Measurements from ENCODE around the gene HOXC6. TPM values are rescaled to one million over a fixed set of nuclear protein-coding genes. Genes with fewer than 3 reads are reported as not detected.
A peak's percentile ranks its signal among the peaks of the same experiment; 100 is the strongest.

The HOXC6 gene
- total RNA-seq, 5 donors from 2014 or later (not counting 1 experiment from before 2014, with no cell fraction given) = not detected

GRCh38 chr12:54020591-54021405, 7.4 kb upstream of the HOXC6 start:
- no peak overlapping the region for H3K4me3 ChIP-seq (ENCODE audit: control insufficient read depth in 1 of 2, extremely low read depth in 1 of 2, low read length in 1 of 2)
- peaks cover 57 to 81% of the 10 kb centered on the region in 2 donors for H3K27me3 Mint-ChIP-seq
- peaks cover 12 to 24% (median 16%) of the 10 kb centered on the region in 3 donors for H3K4me1 Mint-ChIP-seq
- no peaks in the 10 kb centered on the region for H3K36me3 Mint-ChIP-seq
- H3K27me3 ChIP-seq (replicated peaks in 1 of 2; ENCODE audit: control insufficient read depth in 2 of 2, extremely low read depth in 1 of 2, insufficient read depth in 2 of 2, low read length in 1 of 2) = peaks cover 14 to 87% of the 10 kb centered on the region in 2 experiments
- POLR2A ChIA-PET = no interaction called here
- peaks cover 5 to 29% of the 10 kb centered on the region in 2 experiments for H3K4me1 ChIP-seq (ENCODE audit: control insufficient read depth in 1 of 2, extremely low read depth in 1 of 2, insufficient read depth in 2 of 2, low read length in 2 of 2)
- no peaks in the 10 kb centered on the region for H3K9me3 ChIP-seq
- CTCF ChIA-PET = no interaction called here
- H3K27ac ChIP-seq (ENCODE audit: low read length) = no peak overlapping the region
- no peaks in the 10 kb centered on the region for H3K9me3 Mint-ChIP-seq
- H3K4me3 Mint-ChIP-seq = no peak overlapping the region
- no peaks in the 10 kb centered on the region for H3K36me3 ChIP-seq (ENCODE audit: control insufficient read depth in 2 of 2, extremely low read depth in 1 of 2, insufficient read depth in 1 of 2, low read length in 1 of 2)
- 72% methylated on average over 16 of the region's 23 CpGs for WGBS (ENCODE audit: insufficient coverage)
- DNase-seq = no peak
- no peak overlapping the region for H3K27ac Mint-ChIP-seq
- ATAC-seq (replicated peaks in 1 of 4) = no peak

- Histone ChIP-seq H3K27me3 (replicated peaks in 1 of 2; ENCODE audit: control insufficient read depth in 2 of 2, extremely low read depth in 1 of 2, insufficient read depth in 2 of 2, low read length in 1 of 2) (peaks cover 17 to 85% of the 10 kb centered on the region in 2 experiments), H3K4me1 (ENCODE audit: control insufficient read depth in 1 of 2, extremely low read depth in 1 of 2, insufficient read depth in 2 of 2, low read length in 2 of 2) (peaks cover 5 to 25% of the 10 kb centered on the region in 2 experiments), H3K27ac (ENCODE audit: low read length) (no peak overlapping the region), H3K4me3 (ENCODE audit: control insufficient read depth in 1 of 2, extremely low read depth in 1 of 2, low read length in 1 of 2) (no peak overlapping the region), H3K36me3 (ENCODE audit: control insufficient read depth in 2 of 2, extremely low read depth in 1 of 2, insufficient read depth in 1 of 2, low read length in 1 of 2) (no peaks in the 10 kb centered on the region), H3K9me3 (no peaks in the 10 kb centered on the region)
- no peaks in the 10 kb centered on the region for H3K9me3 Mint-ChIP-seq
- no peak for DNase-seq
- no peak for ATAC-seq (replicated peaks in 1 of 4)
- peaks cover 13 to 25% (median 16%) of the 10 kb centered on the region in 3 donors for H3K4me1 Mint-ChIP-seq
- 45% methylated on average over 5 of the region's 16 CpGs for WGBS (ENCODE audit: insufficient coverage)
- ChIA-PET POLR2A (no interaction called here), CTCF (interaction anchor here (0.5 to 0.6 kb wide), 2 partner anchors 13 to 188 kb away, joined by 5 to 6 read pairs; partner anchors contain the start of gene HOXC8 (in 1 of the 2))
- peaks cover 62 to 82% of the 10 kb centered on the region in 2 donors for H3K27me3 Mint-ChIP-seq
- H3K36me3 Mint-ChIP-seq = no peaks in the 10 kb centered on the region
- H3K4me3 Mint-ChIP-seq = no peak overlapping the region
- H3K27ac Mint-ChIP-seq = no peak overlapping the region
Observed at GRCh38 chr12:54021432-54022013, 6.7 kb upstream of the HOXC6 start.

- H3K9me3 Mint-ChIP-seq = no peaks in the 10 kb centered on the region
- H3K27ac Mint-ChIP-seq = peak overlapping the region in 1 of 2 donors; percentile 13
Observed at GRCh38 chr12:54022960-54023884, 5.0 kb upstream of the HOXC6 start.

GRCh38 chr12:54024127-54024526, 4.1 kb upstream of the HOXC6 start:
- no peaks in the 10 kb centered on the region for H3K36me3 Mint-ChIP-seq
- ChIA-PET CTCF (interaction anchor here in 1 of 2 donors (1.0 to 1.4 kb wide), 3 partner anchors 12 to 167 kb away, joined by 3 to 5 read pairs (median 4); partner anchors contain the start of gene HOXC8), POLR2A (no interaction called here)
- H3K4me3 ChIP-seq (ENCODE audit: control insufficient read depth in 1 of 2, extremely low read depth in 1 of 2, low read length in 1 of 2) = no peak overlapping the region
- ATAC-seq (replicated peaks in 1 of 4) (no peak), DNase-seq (no peak)
- H3K27me3 ChIP-seq (replicated peaks in 1 of 2; ENCODE audit: control insufficient read depth in 2 of 2, extremely low read depth in 1 of 2, insufficient read depth in 2 of 2, low read length in 1 of 2) = peaks cover 27 to 84% of the 10 kb centered on the region in 2 experiments
- H3K27me3 Mint-ChIP-seq = peaks cover 77 to 87% of the 10 kb centered on the region in 2 donors
- no peaks in the 10 kb centered on the region for H3K9me3 Mint-ChIP-seq
- no peak overlapping the region for H3K27ac Mint-ChIP-seq
- no peaks in the 10 kb centered on the region for H3K36me3 ChIP-seq (ENCODE audit: control insufficient read depth in 2 of 2, extremely low read depth in 1 of 2, insufficient read depth in 1 of 2, low read length in 1 of 2)
- H3K4me1 ChIP-seq (ENCODE audit: control insufficient read depth in 1 of 2, extremely low read depth in 1 of 2, insufficient read depth in 2 of 2, low read length in 2 of 2) = peaks cover 0 to 16% of the 10 kb centered on the region in 2 experiments
- no peak overlapping the region for H3K27ac ChIP-seq (ENCODE audit: low read length)
- H3K4me3 Mint-ChIP-seq = no peak overlapping the region
- H3K9me3 ChIP-seq = no peaks in the 10 kb centered on the region
- 39% methylated on average over 11 of the region's 17 CpGs for WGBS (ENCODE audit: insufficient coverage)
- peaks cover 12 to 26% (median 13%) of the 10 kb centered on the region in 3 donors for H3K4me1 Mint-ChIP-seq

More at GRCh38 chr12:54022960-54023884, 5.0 kb upstream of the HOXC6 start:
- Histone ChIP-seq H3K9me3 (no peaks in the 10 kb centered on the region), H3K27me3 (replicated peaks in 1 of 2; ENCODE audit: control insufficient read depth in 2 of 2, extremely low read depth in 1 of 2, insufficient read depth in 2 of 2, low read length in 1 of 2) (peaks cover 21 to 84% of the 10 kb centered on the region in 2 experiments), H3K4me1 (ENCODE audit: control insufficient read depth in 1 of 2, extremely low read depth in 1 of 2, insufficient read depth in 2 of 2, low read length in 2 of 2) (peaks cover 3 to 15% of the 10 kb centered on the region in 2 experiments), H3K4me3 (ENCODE audit: control insufficient read depth in 1 of 2, extremely low read depth in 1 of 2, low read length in 1 of 2) (no peak overlapping the region), H3K36me3 (ENCODE audit: control insufficient read depth in 2 of 2, extremely low read depth in 1 of 2, insufficient read depth in 1 of 2, low read length in 1 of 2) (no peaks in the 10 kb centered on the region), H3K27ac (ENCODE audit: low read length) (no peak overlapping the region)
- Mint-ChIP-seq H3K4me1 (peaks cover 8 to 23% (median 11%) of the 10 kb centered on the region in 3 donors), H3K27me3 (peaks cover 68 to 87% of the 10 kb centered on the region in 2 donors), H3K4me3 (no peak overlapping the region), H3K36me3 (no peaks in the 10 kb centered on the region)
- ATAC-seq (replicated peaks in 1 of 4) (no peak), DNase-seq (no peak)
- POLR2A ChIA-PET = no interaction called here
- CTCF ChIA-PET = interaction anchor here in 1 of 2 donors (0.9 to 1.4 kb wide), 5 partner anchors 13 to 192 kb away, joined by 3 to 5 read pairs (median 4); partner anchors contain the start of gene HOXC8
- 46% methylated on average over 3 of the region's 8 CpGs for WGBS (ENCODE audit: insufficient coverage)

- no peak overlapping the region for H3K27ac ChIP-seq (ENCODE audit: low read length)
- H3K36me3 Mint-ChIP-seq = no peaks in the 10 kb centered on the region
- ATAC-seq (replicated peaks in 1 of 4) (no peak), DNase-seq (no peak)
- no peak overlapping the region for H3K4me3 Mint-ChIP-seq
- peaks cover 14 to 27% (median 15%) of the 10 kb centered on the region in 3 donors for H3K4me1 Mint-ChIP-seq
- no peak overlapping the region for H3K4me3 ChIP-seq (ENCODE audit: control insufficient read depth in 1 of 2, extremely low read depth in 1 of 2, low read length in 1 of 2)
- no peak overlapping the region for H3K27ac Mint-ChIP-seq
- H3K9me3 ChIP-seq = no peaks in the 10 kb centered on the region
- H3K36me3 ChIP-seq (ENCODE audit: control insufficient read depth in 2 of 2, extremely low read depth in 1 of 2, insufficient read depth in 1 of 2, low read length in 1 of 2) = no peaks in the 10 kb centered on the region
- ChIA-PET CTCF (interaction anchor here in 1 of 2 donors (0.6 kb wide), 1 partner anchor 14 kb away, joined by 3 read pairs; no protein-coding TSS in a partner anchor), POLR2A (no interaction called here)
- H3K27me3 ChIP-seq (replicated peaks in 1 of 2; ENCODE audit: control insufficient read depth in 2 of 2, extremely low read depth in 1 of 2, insufficient read depth in 2 of 2, low read length in 1 of 2) = peaks cover 27 to 84% of the 10 kb centered on the region in 2 experiments
- peaks cover 76 to 86% of the 10 kb centered on the region in 2 donors for H3K27me3 Mint-ChIP-seq
- no CpG with 5 or more reads among the region's 5 CpGs for whole genome bisulfite sequencing (ENCODE audit: insufficient coverage)
- peaks cover 0 to 21% of the 10 kb centered on the region in 2 experiments for H3K4me1 ChIP-seq (ENCODE audit: control insufficient read depth in 1 of 2, extremely low read depth in 1 of 2, insufficient read depth in 2 of 2, low read length in 2 of 2)
- H3K9me3 Mint-ChIP-seq = no peaks in the 10 kb centered on the region
Observed at GRCh38 chr12:54024581-54025305, 3.5 kb upstream of the HOXC6 start.

Data from T-cell (primary cell).